H9 (cell line): ENCODE results near the gene GALNT17. TPM values are rescaled to one million over a fixed set of nuclear protein-coding genes. Genes with fewer than 3 reads are reported as not detected.

Source experiments
- DNase-seq: peaks from one replicate; pipeline ENCODE4 v3.0.0-alpha.2; 2017
- H2AFZ ChIP-seq: one replicate; pipeline ENCODE4 v1.6.1; 2013; ENCODE audit warnings: mild to moderate bottlenecking, low read length, control low read depth, moderate library complexity
- H2AK5ac ChIP-seq: 2 replicates; pipeline ENCODE4 v1.6.1; 2013; ENCODE audit warnings: low read length, control low read depth, mixed read lengths; ENCODE audit not compliant: insufficient read length
- H2BK120ac ChIP-seq: one replicate; pipeline ENCODE4 v1.6.1; 2013; ENCODE audit warnings: low read depth, mild to moderate bottlenecking, low read length, control low read depth, inconsistent platforms; ENCODE audit not compliant: poor library complexity, severe bottlenecking
- H2BK12ac ChIP-seq: 2 replicates; pipeline ENCODE4 v1.6.1; 2013; ENCODE audit warnings: low read length, control low read depth, mixed read lengths, low read depth; ENCODE audit not compliant: insufficient read length
- H2BK15ac ChIP-seq: 2 replicates; pipeline ENCODE4 v1.6.1; 2013; ENCODE audit warnings: low read depth, low read length, control low read depth
- H2BK20ac ChIP-seq: one replicate; pipeline ENCODE4 v1.6.1; 2013; ENCODE audit warnings: low read depth, mild to moderate bottlenecking, low read length, control low read depth, inconsistent platforms; ENCODE audit not compliant: poor library complexity, severe bottlenecking
- H2BK5ac ChIP-seq: 2 replicates; pipeline ENCODE4 v1.6.1; 2013; ENCODE audit warnings: low read length, control low read depth, mixed read lengths; ENCODE audit not compliant: insufficient read length
- H3K14ac ChIP-seq: 2 replicates; pipeline ENCODE4 v1.6.1; 2013; ENCODE audit warnings: low read length, control low read depth; ENCODE audit not compliant: insufficient read depth
- H3K18ac ChIP-seq: 2 replicates; pipeline ENCODE4 v1.6.1; 2013; ENCODE audit warnings: low read depth, mild to moderate bottlenecking, mixed read lengths, low read length, control low read depth; ENCODE audit not compliant: insufficient read length
- H3K23ac ChIP-seq: 2 replicates; pipeline ENCODE4 v1.6.1; 2013; ENCODE audit warnings: low read length, control low read depth, mixed read lengths, low read depth; ENCODE audit not compliant: insufficient read length
- H3K23me2 ChIP-seq: 2 replicates; pipeline ENCODE4 v1.6.1; 2013; ENCODE audit warnings: low read depth, mild to moderate bottlenecking, mixed read lengths, low read length, control low read depth; ENCODE audit not compliant: insufficient read length, poor library complexity, severe bottlenecking
- H3K27ac ChIP-seq: 2 replicates; pipeline ENCODE4 v1.5.1; 2013; ENCODE audit warnings: low read length, control low read depth, mixed read lengths, low read depth; ENCODE audit not compliant: insufficient read length
- H3K27me3 ChIP-seq: 2 replicates; pipeline ENCODE4 v1.6.1; 2013; ENCODE audit warnings: low read length, control low read depth, inconsistent platforms; ENCODE audit not compliant: insufficient read depth
- H3K4ac ChIP-seq: 2 replicates; pipeline ENCODE4 v1.6.1; 2013; ENCODE audit warnings: low read depth, mild to moderate bottlenecking, control low read depth, inconsistent platforms, low read length, moderate library complexity
- H3K4me1 ChIP-seq: 2 replicates; pipeline ENCODE4 v1.6.1; 2013; ENCODE audit warnings: low read length, control low read depth, inconsistent platforms; ENCODE audit not compliant: insufficient read depth
- H3K4me2 ChIP-seq: 2 replicates; pipeline ENCODE4 v1.6.1; 2013; ENCODE audit warnings: low read length, control low read depth, mixed read lengths; ENCODE audit not compliant: insufficient read length, insufficient read depth
- H3K56ac ChIP-seq: 2 replicates; pipeline ENCODE4 v1.6.1; 2013; ENCODE audit warnings: low read depth, mild to moderate bottlenecking, mixed read lengths, low read length, control low read depth; ENCODE audit not compliant: insufficient read length
- H3K79me1 ChIP-seq: 2 replicates; pipeline ENCODE4 v1.6.1; 2013; ENCODE audit warnings: low read depth, mild to moderate bottlenecking, moderate library complexity, low read length, control low read depth, inconsistent platforms; ENCODE audit not compliant: insufficient read depth, poor library complexity, severe bottlenecking
- H3K79me2 ChIP-seq: 2 replicates; pipeline ENCODE4 v1.6.1; 2013; ENCODE audit warnings: low read length, control low read depth, inconsistent platforms; ENCODE audit not compliant: insufficient read depth
- H3K9ac ChIP-seq: 2 replicates; pipeline ENCODE4 v1.6.1; 2013; ENCODE audit warnings: low read length, control low read depth, mixed read lengths; ENCODE audit not compliant: insufficient read length; ENCODE audit errors: extremely low read depth
- H3K9me3 ChIP-seq: one replicate; pipeline ENCODE4 v1.6.1; 2013; ENCODE audit warnings: low read depth, low read length, inconsistent platforms; ENCODE audit not compliant: control insufficient read depth
- H3T11ph ChIP-seq: one replicate; pipeline ENCODE4 v1.6.1; 2013; ENCODE audit warnings: mild to moderate bottlenecking, low read length, control low read depth, inconsistent platforms
- H4K20me1 ChIP-seq: one replicate; pipeline ENCODE4 v1.6.1; 2013; ENCODE audit not compliant: control insufficient read depth, insufficient read length, insufficient read depth
- H4K5ac ChIP-seq: 2 replicates; pipeline ENCODE4 v1.6.1; 2013; ENCODE audit warnings: low read depth, mild to moderate bottlenecking, mixed read lengths, low read length, control low read depth; ENCODE audit not compliant: insufficient read length
- H4K8ac ChIP-seq: replicated peaks from 2 replicates; pipeline ENCODE4 v1.6.1; 2013; ENCODE audit warnings: low read length, control low read depth, mixed read lengths, low read depth; ENCODE audit not compliant: insufficient read length
- H4K91ac ChIP-seq: 2 replicates; pipeline ENCODE4 v1.6.1; 2013; ENCODE audit warnings: low read depth, mild to moderate bottlenecking, moderate library complexity, mixed read lengths, low read length, control low read depth; ENCODE audit not compliant: insufficient read length
- H3K27ac Mint-ChIP-seq, 3 experiments: 2 replicates in 2 of 3; 3 replicates in 1 of 3; pipeline ENCODE4 v1.8.0; 2020 to 2021; ENCODE audit warnings: mixed read lengths in 3 of 3, mild to moderate bottlenecking in 1 of 3, moderate library complexity in 1 of 3
- H3K27me3 Mint-ChIP-seq: 2 replicates; pipeline ENCODE4 v1.8.0; 2021; ENCODE audit warnings: low read depth, mild to moderate bottlenecking, moderate library complexity, mixed read lengths
- H3K36me3 Mint-ChIP-seq, 3 experiments: 2 replicates in 2 of 3; 3 replicates in 1 of 3; pipeline ENCODE4 v1.8.0; 2020 to 2021; ENCODE audit warnings: low read depth in 3 of 3, mixed read lengths in 3 of 3; ENCODE audit not compliant: insufficient read depth in 1 of 3
- H3K4me1 Mint-ChIP-seq, 2 experiments: 2 replicates each; pipeline ENCODE4 v1.8.0; 2020; ENCODE audit warnings: mixed read lengths in 2 of 2
- H3K4me3 Mint-ChIP-seq, 2 experiments: 2 replicates in 1 of 2; 3 replicates in 1 of 2; pipeline ENCODE4 v1.8.0; 2020 to 2021; ENCODE audit warnings: mild to moderate bottlenecking in 2 of 2, mixed read lengths in 2 of 2, moderate library complexity in 1 of 2
- H3K9me3 Mint-ChIP-seq, 2 experiments: 2 replicates in 1 of 2; 3 replicates in 1 of 2; pipeline ENCODE4 v1.8.0; 2020; ENCODE audit warnings: mild to moderate bottlenecking in 2 of 2, mixed read lengths in 2 of 2, moderate library complexity in 1 of 2
- WGBS: extraction: QIAGEN DNeasy Blood & Tissue Kit; methylation state at CpG from one replicate; pipeline ENCODE4 v1.1.7; 2013; ENCODE audit warnings: missing lambda C conversion rate, low lambda C conversion rate, mixed read lengths; ENCODE audit not compliant: insufficient read length; ENCODE audit errors: extremely low coverage; 5-methylcytosine and 5-hydroxymethylcytosine counted together
- total RNA-seq: library from RNA; stranded (reverse); gene quantifications from 2 replicates; pipeline ENCODE4 v1.2.1, GENCODE V29; 2021
- TF ChIP-seq, protein P1 (sequence below): fragments of 200-600 bp; sonication (generic); conservative IDR thresholded peaks from 3 replicates; pipeline ENCODE4 v1.8.0; 2021; ENCODE audit warnings: antibody characterized with exemption, mild to moderate bottlenecking

The GALNT17 gene
- total RNA-seq, 1 experiment from 2014 or later, result 43.2 TPM

DNA sequence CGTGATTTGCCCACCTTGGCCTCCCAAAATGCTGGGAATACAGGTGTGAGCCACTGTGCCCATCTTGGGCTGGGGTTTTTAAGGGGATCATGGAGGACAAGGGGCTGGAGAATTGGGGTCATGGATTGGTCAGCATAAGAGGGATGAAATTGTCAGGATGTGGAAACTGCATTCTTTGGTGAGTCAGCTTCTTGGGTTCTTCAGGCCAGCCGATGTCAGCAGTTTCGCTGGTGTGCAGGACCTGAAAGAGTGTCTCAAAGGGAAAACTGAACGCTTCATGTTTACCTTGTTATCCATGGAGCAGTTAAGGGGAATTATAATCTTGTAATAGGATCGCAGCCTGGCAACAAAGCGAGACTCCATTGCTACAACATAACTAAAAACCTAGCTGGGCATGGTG, 13.0 kb downstream of the GALNT17 start:
- Histone ChIP-seq H3K4ac (no peak overlapping the region), H4K5ac (no peak overlapping the region), H3K4me1 (peaks cover 4% of the 10 kb centered on the region; the same call in 1 of the 2 replicates), H3K4me2 (no peak overlapping the region), H2BK5ac (no peak overlapping the region), H2BK12ac (no peak overlapping the region), H3K23ac (no peak overlapping the region), H3K79me2 (peaks cover 40% of the 10 kb centered on the region; the same call in 1 of the 2 replicates), H3K9ac (no peak overlapping the region), H3K23me2 (no peaks in the 10 kb centered on the region), H3K79me1 (no peaks in the 10 kb centered on the region), H4K8ac (no peak overlapping the region), H4K20me1 (peaks cover 2% of the 10 kb centered on the region), H3K14ac (no peak overlapping the region), H3K9me3 (no peaks in the 10 kb centered on the region), H3K27ac (no peak overlapping the region), H3T11ph (no peak overlapping the region), H3K18ac (no peak overlapping the region), H3K27me3 (no peaks in the 10 kb centered on the region), H2AK5ac (no peak overlapping the region), H2BK15ac (no peak overlapping the region), H4K91ac (no peak overlapping the region), H2BK20ac (no peak overlapping the region), H2BK120ac (no peak overlapping the region), H2AFZ (no peak overlapping the region), H3K56ac (no peak overlapping the region)
- peak overlapping the region in 2 of 3 experiments; percentile 24 to 49; a peak in 3 of 7 replicates for H3K27ac Mint-ChIP-seq
- TF ChIP-seq, protein P1, sequence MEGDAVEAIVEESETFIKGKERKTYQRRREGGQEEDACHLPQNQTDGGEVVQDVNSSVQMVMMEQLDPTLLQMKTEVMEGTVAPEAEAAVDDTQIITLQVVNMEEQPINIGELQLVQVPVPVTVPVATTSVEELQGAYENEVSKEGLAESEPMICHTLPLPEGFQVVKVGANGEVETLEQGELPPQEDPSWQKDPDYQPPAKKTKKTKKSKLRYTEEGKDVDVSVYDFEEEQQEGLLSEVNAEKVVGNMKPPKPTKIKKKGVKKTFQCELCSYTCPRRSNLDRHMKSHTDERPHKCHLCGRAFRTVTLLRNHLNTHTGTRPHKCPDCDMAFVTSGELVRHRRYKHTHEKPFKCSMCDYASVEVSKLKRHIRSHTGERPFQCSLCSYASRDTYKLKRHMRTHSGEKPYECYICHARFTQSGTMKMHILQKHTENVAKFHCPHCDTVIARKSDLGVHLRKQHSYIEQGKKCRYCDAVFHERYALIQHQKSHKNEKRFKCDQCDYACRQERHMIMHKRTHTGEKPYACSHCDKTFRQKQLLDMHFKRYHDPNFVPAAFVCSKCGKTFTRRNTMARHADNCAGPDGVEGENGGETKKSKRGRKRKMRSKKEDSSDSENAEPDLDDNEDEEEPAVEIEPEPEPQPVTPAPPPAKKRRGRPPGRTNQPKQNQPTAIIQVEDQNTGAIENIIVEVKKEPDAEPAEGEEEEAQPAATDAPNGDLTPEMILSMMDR, result no peak
- H3K4me3 Mint-ChIP-seq, result no peak overlapping the region
- peaks cover 23 to 24% of the 10 kb centered on the region in 2 experiments for H3K4me1 Mint-ChIP-seq
- no peaks in the 10 kb centered on the region; a peak in 1 of 5 replicates for H3K9me3 Mint-ChIP-seq
- DNase-seq, result no peak
- H3K27me3 Mint-ChIP-seq, result no peaks in the 10 kb centered on the region
- peaks cover 55 to 82% (median 75%) of the 10 kb centered on the region in 3 experiments for H3K36me3 Mint-ChIP-seq
- WGBS, result no CpG with 5 or more reads among the region's 6 CpGs
